ENCODE results near the gene AFF2. TPM values are rescaled to one million over a fixed set of nuclear protein-coding genes. Genes with fewer than 3 reads are reported as not detected.

AFF2 gene
- total RNA-seq, 4 donors from 2014 or later = 0.05 to 1.0 (median 0.23) TPM

DNA sequence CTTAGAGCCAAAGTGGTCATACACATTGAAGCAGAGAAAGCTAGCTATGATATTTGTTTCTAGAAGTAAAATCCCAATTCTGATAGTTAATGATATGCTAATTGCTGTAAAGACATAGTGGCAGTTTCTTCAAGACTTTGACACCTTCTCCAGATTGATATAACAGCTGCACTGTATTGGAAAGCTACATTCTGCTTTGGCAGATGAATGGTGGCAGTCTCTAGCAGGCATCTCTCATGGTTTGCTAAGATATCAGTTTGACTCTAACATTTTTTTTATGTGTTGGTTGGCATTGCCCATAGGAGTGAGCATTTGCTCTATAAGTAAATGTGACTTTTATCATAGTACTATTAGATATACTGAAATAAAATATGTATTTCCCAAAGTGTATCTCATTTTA, 128.2 kb downstream of the AFF2 start:
- H3K9me3 ChIP-seq = no peaks in the 10 kb centered on the region
- DNase-seq = no peak
- H3K27me3 ChIP-seq = no peaks in the 10 kb centered on the region
- no peaks in the 10 kb centered on the region for H3K36me3 ChIP-seq
- no peak for ATAC-seq
- H3K27ac ChIP-seq = no peak overlapping the region
- H3K4me1 ChIP-seq = no peaks in the 10 kb centered on the region
- no peak overlapping the region for H3K4me3 ChIP-seq
- in situ Hi-C loops (cut with MboI; ENCODE audit: low sequenced_read_pairs in 4 of 4) (no loop called here), intact Hi-C loops (cut with DNase I; ENCODE audit: low total_unique reads) (no loop called here)
- no peak for TF ChIP-seq POLR2A (IDR thresholded peaks at IDR 0.05)
- TF ChIP-seq, protein P1, sequence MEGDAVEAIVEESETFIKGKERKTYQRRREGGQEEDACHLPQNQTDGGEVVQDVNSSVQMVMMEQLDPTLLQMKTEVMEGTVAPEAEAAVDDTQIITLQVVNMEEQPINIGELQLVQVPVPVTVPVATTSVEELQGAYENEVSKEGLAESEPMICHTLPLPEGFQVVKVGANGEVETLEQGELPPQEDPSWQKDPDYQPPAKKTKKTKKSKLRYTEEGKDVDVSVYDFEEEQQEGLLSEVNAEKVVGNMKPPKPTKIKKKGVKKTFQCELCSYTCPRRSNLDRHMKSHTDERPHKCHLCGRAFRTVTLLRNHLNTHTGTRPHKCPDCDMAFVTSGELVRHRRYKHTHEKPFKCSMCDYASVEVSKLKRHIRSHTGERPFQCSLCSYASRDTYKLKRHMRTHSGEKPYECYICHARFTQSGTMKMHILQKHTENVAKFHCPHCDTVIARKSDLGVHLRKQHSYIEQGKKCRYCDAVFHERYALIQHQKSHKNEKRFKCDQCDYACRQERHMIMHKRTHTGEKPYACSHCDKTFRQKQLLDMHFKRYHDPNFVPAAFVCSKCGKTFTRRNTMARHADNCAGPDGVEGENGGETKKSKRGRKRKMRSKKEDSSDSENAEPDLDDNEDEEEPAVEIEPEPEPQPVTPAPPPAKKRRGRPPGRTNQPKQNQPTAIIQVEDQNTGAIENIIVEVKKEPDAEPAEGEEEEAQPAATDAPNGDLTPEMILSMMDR (IDR thresholded peaks at IDR 0.05 in 4 of 5, conservative IDR thresholded peaks at IDR 0.05 in 1 of 5) = no peak

DNA sequence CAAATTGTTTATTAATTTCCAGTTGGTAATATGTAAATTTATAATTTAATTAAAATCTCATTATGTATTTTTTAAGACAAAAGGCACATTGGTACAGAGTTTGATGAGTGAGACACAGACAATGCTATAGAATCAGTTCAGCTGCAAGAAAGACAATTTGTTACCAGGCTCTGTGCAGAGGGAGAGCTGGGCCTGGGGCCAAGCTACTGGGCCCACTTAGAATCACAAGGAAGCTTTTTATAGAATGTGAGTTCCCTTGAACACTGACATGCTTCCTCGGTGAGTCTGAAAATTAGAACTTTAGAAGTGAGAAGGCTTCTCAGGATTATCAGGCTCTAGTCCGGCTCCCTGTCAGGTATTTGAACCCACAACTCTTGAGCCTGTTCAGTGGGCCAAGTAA, 129.0 kb downstream of the AFF2 start:
- Histone ChIP-seq H3K36me3 (no peaks in the 10 kb centered on the region), H3K4me1 (no peaks in the 10 kb centered on the region), H3K9me3 (no peaks in the 10 kb centered on the region), H3K27me3 (no peaks in the 10 kb centered on the region), H3K27ac (no peak overlapping the region), H3K4me3 (no peak overlapping the region)
- DNase-seq (no peak), ATAC-seq (no peak)
- intact Hi-C loops (cut with DNase I; ENCODE audit: low total_unique reads) (no loop called here), in situ Hi-C loops (cut with MboI; ENCODE audit: low sequenced_read_pairs in 4 of 4) (no loop called here)
- TF ChIP-seq POLR2A (IDR thresholded peaks at IDR 0.05) = no peak
- TF ChIP-seq, protein P1 (IDR thresholded peaks at IDR 0.05 in 4 of 5, conservative IDR thresholded peaks at IDR 0.05 in 1 of 5) = no peak

DNA sequence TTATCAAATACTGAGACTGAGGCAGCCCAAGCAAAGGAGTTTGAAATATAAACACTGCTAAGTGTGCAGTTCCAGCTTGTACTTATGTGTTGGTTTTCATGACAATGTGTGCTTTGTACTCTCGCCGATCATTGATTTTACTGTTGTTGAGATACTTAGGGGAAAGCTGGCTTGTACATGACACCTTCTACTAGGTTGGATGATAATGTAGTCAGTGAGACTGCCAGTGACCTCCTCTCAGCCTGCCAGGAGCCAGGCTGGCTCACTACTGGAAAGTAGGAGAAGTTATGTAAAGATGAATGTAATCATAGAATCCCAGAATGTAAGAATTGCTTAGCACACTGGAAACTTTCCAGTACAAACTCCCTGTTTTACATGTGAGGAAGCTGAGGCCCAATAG, 132.0 kb downstream of the AFF2 start:
- intact Hi-C loops (cut with DNase I; ENCODE audit: low total_unique reads) (no loop called here), in situ Hi-C loops (cut with MboI; ENCODE audit: low sequenced_read_pairs in 4 of 4) (no loop called here)
- Histone ChIP-seq H3K36me3 (no peaks in the 10 kb centered on the region), H3K9me3 (no peaks in the 10 kb centered on the region), H3K27me3 (no peaks in the 10 kb centered on the region), H3K27ac (no peak overlapping the region), H3K4me3 (no peak overlapping the region), H3K4me1 (no peaks in the 10 kb centered on the region)
- DNase-seq (no peak), ATAC-seq (no peak)
- no peak for TF ChIP-seq POLR2A (IDR thresholded peaks at IDR 0.05)
- TF ChIP-seq, protein P1 (IDR thresholded peaks at IDR 0.05 in 4 of 5, conservative IDR thresholded peaks at IDR 0.05 in 1 of 5) = no peak

DNA sequence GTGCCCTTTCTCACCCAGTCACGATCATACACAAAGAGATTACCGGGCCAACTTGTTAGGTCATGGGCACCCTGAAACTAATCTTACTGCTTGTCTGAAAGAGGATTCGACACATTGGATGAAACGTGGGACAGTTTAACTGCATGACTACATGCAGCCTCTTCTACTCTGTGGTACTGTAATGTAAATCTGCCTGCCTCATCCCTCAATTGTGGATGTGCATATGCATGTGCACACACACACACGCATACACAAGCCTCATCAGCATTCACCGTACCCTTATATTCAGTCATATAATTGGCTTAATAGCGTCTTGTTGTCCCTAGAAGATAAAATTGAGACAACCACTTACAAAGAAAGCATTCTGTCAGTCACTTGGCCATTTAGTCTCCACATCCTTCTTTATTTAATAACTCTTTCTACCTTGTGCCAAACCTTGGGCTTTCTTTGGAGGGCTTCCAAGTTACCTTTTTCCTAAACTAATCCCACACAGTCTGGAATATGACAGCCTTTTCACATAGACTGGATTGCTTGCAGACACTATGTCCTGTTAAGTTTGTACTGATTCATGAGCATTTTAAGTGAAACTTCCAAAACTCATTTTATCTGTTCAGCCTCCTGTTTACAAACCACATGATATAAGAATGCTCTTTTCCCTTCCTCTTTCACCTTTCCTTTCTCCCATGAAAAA, 132.9 kb downstream of the AFF2 start:
- DNase-seq = no peak
- ATAC-seq = no peak
- Histone ChIP-seq H3K4me3 (no peak overlapping the region), H3K4me1 (no peaks in the 10 kb centered on the region), H3K36me3 (no peaks in the 10 kb centered on the region), H3K9me3 (no peaks in the 10 kb centered on the region), H3K27me3 (no peaks in the 10 kb centered on the region), H3K27ac (no peak overlapping the region)
- intact Hi-C loops (cut with DNase I; ENCODE audit: low total_unique reads) = no loop called here
- no peak for TF ChIP-seq POLR2A (IDR thresholded peaks at IDR 0.05)
- TF ChIP-seq, protein P1 (IDR thresholded peaks at IDR 0.05 in 4 of 5, conservative IDR thresholded peaks at IDR 0.05 in 1 of 5) = no peak
- in situ Hi-C loops (cut with MboI; ENCODE audit: low sequenced_read_pairs in 4 of 4) = no loop called here

DNA sequence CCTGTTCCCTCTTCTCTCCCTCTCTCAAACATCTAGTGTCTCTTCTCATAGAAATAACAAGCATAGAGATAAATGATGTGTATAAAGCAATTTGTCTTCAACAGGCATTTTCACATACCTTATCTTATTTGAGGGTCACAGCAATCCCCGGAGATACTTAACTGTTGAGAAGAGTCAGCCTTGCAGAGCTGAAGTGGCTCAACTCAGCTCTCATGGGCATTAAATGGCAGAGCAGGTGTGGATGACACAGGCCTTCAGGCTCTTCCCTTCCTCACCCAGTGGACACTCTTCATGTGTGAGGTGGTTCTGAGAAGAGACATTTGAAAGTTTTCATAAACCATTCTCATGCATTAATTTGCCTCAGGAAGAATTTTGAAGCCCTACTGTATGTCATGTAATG, 134.2 kb downstream of the AFF2 start:
- no peaks in the 10 kb centered on the region for H3K4me1 ChIP-seq
- no peaks in the 10 kb centered on the region for H3K36me3 ChIP-seq
- no peak overlapping the region for H3K4me3 ChIP-seq
- H3K27me3 ChIP-seq = no peaks in the 10 kb centered on the region
- H3K9me3 ChIP-seq = no peaks in the 10 kb centered on the region
- ATAC-seq (no peak), DNase-seq (no peak)
- in situ Hi-C loops (cut with MboI; ENCODE audit: low sequenced_read_pairs in 4 of 4) = no loop called here
- TF ChIP-seq, protein P1 (IDR thresholded peaks at IDR 0.05 in 4 of 5, conservative IDR thresholded peaks at IDR 0.05 in 1 of 5) = no peak
- no peak for TF ChIP-seq POLR2A (IDR thresholded peaks at IDR 0.05)
- H3K27ac ChIP-seq = no peak overlapping the region
- intact Hi-C loops (cut with DNase I; ENCODE audit: low total_unique reads) = no loop called here
